Upper lobe of left lung (tissue), 4 donors: Measurements from ENCODE around the gene LIPK.

Experiments
- CTCF ChIP-seq, 6 experiments: fragments of 450-650 bp in 4 of 6; fragments of 200-600 bp in 2 of 6; sonication (generic) in 2 of 6; IDR thresholded peaks; one replicate each; pipeline ENCODE4 v1.5.1; 2016 to 2019; ENCODE audit warnings: antibody characterized with exemption in 6 of 6
- EP300 ChIP-seq, 4 donors: sonication (generic); formaldehyde crosslinking; IDR thresholded peaks; one replicate each; pipeline ENCODE4 v1.5.1; 2017; ENCODE audit warnings: antibody characterized with exemption in 4 of 4, control low read depth in 2 of 4
- POLR2A ChIP-seq, 4 donors: fragments of 450-650 bp; IDR thresholded peaks; one replicate each; pipeline ENCODE4 v1.5.1; 2016 to 2017; ENCODE audit warnings: antibody characterized with exemption in 4 of 4, mild to moderate bottlenecking in 2 of 4

- TF ChIP-seq CTCF (IDR thresholded peaks at IDR 0.05) (no peak), POLR2A (IDR thresholded peaks at IDR 0.05) (no peak), EP300 (IDR thresholded peaks at IDR 0.05) (no peak)
Observed at GRCh38 chr10:88657901-88658300, 48.1 kb upstream of the LIPK start.
